Heart left ventricle (tissue), 16 donors: Measurements from ENCODE around the gene LRIF1. TPM values are rescaled to one million over a fixed set of nuclear protein-coding genes. Genes with fewer than 3 reads are reported as not detected.

Experiments used
- ATAC-seq, 4 donors: fragments of 200-7000 bp; cut with Tn5 transposase; one replicate each; pipeline ENCODE4 v1.9.1; 2020 to 2022; ENCODE audit warnings: moderate library complexity in 4 of 4, mild to moderate bottlenecking in 3 of 4, moderate number of reproducible peaks in 1 of 4
- DNase-seq, 5 donors: peaks; one replicate each; pipeline ENCODE4 v3.0.0-alpha.2; 2020
- H3K27ac ChIP-seq, 12 donors: fragments of 200-600 bp; sonication (generic) in 4 of 12; one replicate each; pipeline versions ENCODE4 v1.5.0 to v1.8.0; 2016 to 2022; ENCODE audit warnings: mild to moderate bottlenecking in 2 of 12
- H3K27me3 ChIP-seq, 9 donors: fragments of 200-600 bp; sonication (generic) in 2 of 9; one replicate each; pipeline versions ENCODE4 v1.5.1 to v1.8.0; 2016 to 2022; ENCODE audit warnings: mild to moderate bottlenecking in 3 of 9
- H3K36me3 ChIP-seq, 9 donors: fragments of 200-600 bp; sonication (generic) in 2 of 9; one replicate each; pipeline versions ENCODE4 v1.5.0 to v1.8.0; 2018 to 2022; ENCODE audit warnings: mild to moderate bottlenecking in 2 of 9
- H3K4me1 ChIP-seq, 12 donors: fragments of 200-600 bp; sonication (generic) in 4 of 12; one replicate each; pipeline versions ENCODE4 v1.5.0 to v1.8.0; 2016 to 2022; ENCODE audit warnings: mild to moderate bottlenecking in 3 of 12
- H3K4me3 ChIP-seq, 12 donors: fragments of 200-600 bp; sonication (generic) in 4 of 12; one replicate each; pipeline versions ENCODE4 v1.5.0 to v1.8.0; 2017 to 2022; ENCODE audit warnings: mild to moderate bottlenecking in 9 of 12, moderate library complexity in 4 of 12
- H3K9me3 ChIP-seq, 12 donors: fragments of 200-600 bp; sonication (generic) in 4 of 12; one replicate each; pipeline versions ENCODE4 v1.5.0 to v1.8.0; 2016 to 2022; ENCODE audit warnings: mild to moderate bottlenecking in 1 of 12
- CTCF ChIP-seq, 12 donors: fragments of 200-600 bp; sonication (generic) in 4 of 12; IDR thresholded peaks; one replicate each; pipeline versions ENCODE4 v1.5.0 to v1.8.0; 2018 to 2022; ENCODE audit warnings: antibody characterized with exemption in 12 of 12, mild to moderate bottlenecking in 5 of 12
- POLR2A ChIP-seq, 2 donors: fragments of 450-650 bp; IDR thresholded peaks; one replicate each; pipeline ENCODE4 v1.6.1; 2017; ENCODE audit warnings: antibody characterized with exemption in 2 of 2, mild to moderate bottlenecking in 2 of 2, moderate library complexity in 2 of 2
- WGBS, 4 donors: extraction: QIAGEN DNeasy Blood & Tissue Kit in 2 of 4; methylation state at CpG; one replicate each; pipeline versions ENCODE4 v1.1.5 to v1.1.7; 2013 to 2018; 5-methylcytosine and 5-hydroxymethylcytosine counted together
- intact Hi-C, 10 donors: fragments of 100-400 bp; cut with DNase I; formaldehyde crosslinking; loops; one replicate each; pipeline versions ENCODE4 v1.11.1 to v1.14.2; 2022
- polyA plus RNA-seq, 2 donors: library from polyadenylated mRNA; stranded (reverse); fragments of 200-250 nt; gene quantifications; one replicate each; pipeline ENCODE4 v1.2.3, GENCODE V29; 2013
- total RNA-seq, 9 donors: library from RNA; depleted of rRNA in 2 of 9; stranded (reverse); fragments of >200 nt in 2 of 9; fragmentation: NEBNext Ultra II Directional in 3 of 9; extraction: Animal tissue kit (Norgen Biotek cat#: 25700) in 3 of 9; gene quantifications; one replicate each; pipeline versions ENCODE4 v1.1.0 to v1.2.4, GENCODE V29; 2016 to 2023
- donor health status: ischemic (EF 13 %, LVEDD 7.1; RV severe dilation, severe dysfunction).
- donor health status: healthy with polysubstance abuse.
- donor health status: DM: no; HTN: yes; CAD: no.
- donor health status: DM: no; HTN: no; CAD: no.
- donor health status: ischemic (EF 25% LVEDD 6.9; RV normal size, moderate dysfunction).
- donor health status: ischemic (EF 25% LVEDD 5.7; RV mildly dilated, moderate dysfunction).
- donor health status: healthy.
- donor health status: DM: yes; HTN: yes; CAD: no.
- donor health status: ischemic (EF 35%, LVEDD 5.7; RV mildly dilated, moderate dysfunction).
- donor health status: nonischemic (EF 11% LVEDD 7.7; RV severe dilation, severe dysfunction).
- donor health status: DM: yes; HTN: yes; CAD: no.
- donor health status: PGD.
- donor health status: ischemic (EF 29% LVEDD 5.4; RV normal size, mild dysfunction).
- donor health status: nonischemic (EF 23%, LVEDD 6.1; RV moderate dilation, normal function).

Gene LRIF1
- total and polyA plus RNA-seq, 11 donors, result 11.4 to 17.8 (median 15.2) TPM

GRCh38 chr1:110957798-110958197 lies 5.9 kb downstream of the LRIF1 start:
- 96 to 98% (median 96%) methylated on average over 3 of the region's 3 CpGs for WGBS, 4 donors
- no peak for ATAC-seq
- Histone ChIP-seq H3K36me3 (peaks cover 0 to 14% (median 0%) of the 10 kb centered on the region in 9 donors), H3K27me3 (no peaks in the 10 kb centered on the region), H3K4me1 (peaks cover 0 to 21% (median 7%) of the 10 kb centered on the region in 12 donors), H3K9me3 (peaks cover 0 to 95% (median 15%) of the 10 kb centered on the region in 12 donors), H3K4me3 (no peak overlapping the region), H3K27ac (no peak overlapping the region)
- no peak for DNase-seq
- no peak for TF ChIP-seq CTCF (IDR thresholded peaks at IDR 0.05)
- no peak for TF ChIP-seq POLR2A (IDR thresholded peaks at IDR 0.05)
- intact Hi-C loops, result no loop called here

GRCh38 chr1:110956586-110956985 lies 7.1 kb downstream of the LRIF1 start:
- no peak for TF ChIP-seq CTCF (IDR thresholded peaks at IDR 0.05)
- TF ChIP-seq POLR2A (IDR thresholded peaks at IDR 0.05), result no peak
- intact Hi-C loops, result no loop called here
- no peak overlapping the region for H3K27ac ChIP-seq
- H3K36me3 ChIP-seq, result peaks cover 0 to 23% (median 9%) of the 10 kb centered on the region in 9 donors
- no peak overlapping the region for H3K4me3 ChIP-seq
- no peak for ATAC-seq
- H3K4me1 ChIP-seq, result peaks cover 0 to 12% (median 0%) of the 10 kb centered on the region in 12 donors
- peaks cover 0 to 84% (median 12%) of the 10 kb centered on the region in 12 donors for H3K9me3 ChIP-seq
- H3K27me3 ChIP-seq, result no peaks in the 10 kb centered on the region
- no peak for DNase-seq
- WGBS, 4 donors, result 92 to 94% (median 94%) methylated on average over 4 of the region's 4 CpGs

GRCh38 chr1:110953031-110953430 lies 10.7 kb downstream of the LRIF1 start:
- DNase-seq, result no peak
- intact Hi-C loops, result no loop called here
- H3K9me3 ChIP-seq, result peaks cover 0 to 58% (median 2%) of the 10 kb centered on the region in 12 donors
- ATAC-seq, result no peak
- H3K27ac ChIP-seq, result no peak overlapping the region
- H3K4me3 ChIP-seq, result no peak overlapping the region
- H3K36me3 ChIP-seq, result peaks cover 0 to 48% (median 38%) of the 10 kb centered on the region in 9 donors
- no peaks in the 10 kb centered on the region for H3K27me3 ChIP-seq
- peaks cover 0 to 7% (median 0%) of the 10 kb centered on the region in 12 donors for H3K4me1 ChIP-seq
- TF ChIP-seq POLR2A (IDR thresholded peaks at IDR 0.05) (no peak), CTCF (IDR thresholded peaks at IDR 0.05) (no peak)

GRCh38 chr1:110952031-110952430 lies 11.7 kb downstream of the LRIF1 start:
- TF ChIP-seq CTCF (IDR thresholded peaks at IDR 0.05) (no peak), POLR2A (IDR thresholded peaks at IDR 0.05) (no peak)
- Histone ChIP-seq H3K27me3 (no peaks in the 10 kb centered on the region), H3K4me3 (no peak overlapping the region), H3K27ac (no peak overlapping the region), H3K4me1 (peaks cover 0 to 7% (median 0%) of the 10 kb centered on the region in 12 donors), H3K36me3 (peaks cover 0 to 58% (median 41%) of the 10 kb centered on the region in 9 donors), H3K9me3 (peaks cover 0 to 57% (median 2%) of the 10 kb centered on the region in 12 donors)
- ATAC-seq, result no peak
- intact Hi-C loops, result no loop called here
- WGBS, 4 donors, result 91 to 96% (median 95%) methylated on average over 2 of the region's 2 CpGs
- DNase-seq, result no peak
